DND-41 (cell line): ENCODE data around the gene KCNT1.

Experiments
- ATAC-seq: fragments of 200-7000 bp; cut with Tn5 transposase; 3 replicates; pipeline ENCODE4 v1.9.1; 2021; ENCODE audit warnings: low read depth; ENCODE audit not compliant: insufficient read depth
- DNase-seq: peaks from one replicate; pipeline ENCODE4 v3.0.0-alpha.2; 2020
- H2AFZ ChIP-seq: 2 replicates; pipeline ENCODE4 v1.6.0; 2012; ENCODE audit warnings: low read depth, low read length
- H3K27ac ChIP-seq: 2 replicates; pipeline ENCODE4 v1.5.1; 2012; ENCODE audit warnings: low read length, inconsistent platforms
- H3K27me3 ChIP-seq: fragments of 200-600 bp; sonication (generic); 2 replicates; pipeline ENCODE4 v1.6.0; 2012; ENCODE audit warnings: low read length, mild to moderate bottlenecking, inconsistent platforms; ENCODE audit not compliant: insufficient read depth, poor library complexity
- H3K36me3 ChIP-seq: 2 replicates; pipeline ENCODE4 v1.5.1; 2012; ENCODE audit warnings: low read length, inconsistent platforms; ENCODE audit not compliant: insufficient read depth
- H3K4me1 ChIP-seq: 2 replicates; pipeline ENCODE4 v1.5.1; 2012; ENCODE audit warnings: mild to moderate bottlenecking, low read length; ENCODE audit not compliant: insufficient read depth
- H3K4me2 ChIP-seq: 2 replicates; pipeline ENCODE4 v1.6.0; 2012; ENCODE audit warnings: mild to moderate bottlenecking, moderate library complexity, low read length, inconsistent platforms; ENCODE audit not compliant: insufficient read depth
- H3K4me3 ChIP-seq, 2 experiments: fragments of 200-600 bp in 1 of 2; shearing (Covaris generic) in 1 of 2; 2 replicates each; pipeline ENCODE4 v1.5.1; 2012 to 2016; ENCODE audit warnings: inconsistent platforms in 2 of 2, low read length in 2 of 2, mild to moderate bottlenecking in 2 of 2, low read depth in 1 of 2, moderate library complexity in 1 of 2
- H3K79me2 ChIP-seq: 2 replicates; pipeline ENCODE4 v1.6.0; 2012; ENCODE audit warnings: low read length, inconsistent platforms; ENCODE audit not compliant: insufficient read depth
- H3K9ac ChIP-seq: 2 replicates; pipeline ENCODE4 v1.6.0; 2012; ENCODE audit warnings: low read depth, mild to moderate bottlenecking, inconsistent platforms, low read length, moderate library complexity
- H3K9me3 ChIP-seq: 2 replicates; pipeline ENCODE4 v1.5.1; 2012; ENCODE audit warnings: low read length, moderate library complexity, mild to moderate bottlenecking, inconsistent platforms; ENCODE audit not compliant: insufficient read depth, severe bottlenecking
- H4K20me1 ChIP-seq: 2 replicates; pipeline ENCODE4 v1.6.0; 2012; ENCODE audit warnings: low read length; ENCODE audit not compliant: insufficient read depth
- EZH2 ChIP-seq: IDR thresholded peaks from 3 replicates; pipeline ENCODE4 v1.6.1; 2012; ENCODE audit warnings: borderline replicate concordance, low read depth, mild to moderate bottlenecking, moderate library complexity, low read length, inconsistent platforms; ENCODE audit not compliant: severe bottlenecking
- TF ChIP-seq, protein P1 (sequence below): IDR thresholded peaks from 2 replicates; pipeline ENCODE4 v1.5.1; 2012; ENCODE audit warnings: borderline replicate concordance, low read length, moderate library complexity, mild to moderate bottlenecking; ENCODE audit not compliant: poor library complexity, severe bottlenecking; ENCODE audit errors: extremely low read depth

Gene KCNT1

DNA sequence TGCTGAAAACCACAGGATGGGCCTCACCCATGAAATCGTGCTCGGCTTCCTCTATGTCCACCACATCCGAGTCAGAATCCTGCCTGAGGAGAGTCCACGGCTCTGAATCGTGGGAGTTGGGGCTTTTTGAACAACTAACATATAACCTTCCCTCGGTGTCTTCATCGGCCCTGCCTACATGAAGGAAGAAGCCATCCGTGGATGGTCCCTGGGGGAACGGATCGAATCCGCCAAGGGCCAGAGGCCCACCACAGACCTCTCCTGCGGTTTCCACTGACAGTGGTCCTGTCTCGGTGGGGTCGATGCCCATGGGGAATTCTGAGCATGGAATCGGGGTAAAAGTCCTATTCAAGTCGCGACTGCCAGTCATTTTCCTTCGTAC, 120.4 kb downstream of the KCNT1 start:
- H3K9me3 ChIP-seq, result no peaks in the 10 kb centered on the region
- DNase-seq (no peak), ATAC-seq (no peak)
- H3K9ac ChIP-seq, result no peak overlapping the region
- peaks cover 77% of the 10 kb centered on the region for H3K36me3 ChIP-seq
- no peak overlapping the region for H3K27ac ChIP-seq
- H3K4me3 ChIP-seq, result no peak overlapping the region
- TF ChIP-seq, protein P1, sequence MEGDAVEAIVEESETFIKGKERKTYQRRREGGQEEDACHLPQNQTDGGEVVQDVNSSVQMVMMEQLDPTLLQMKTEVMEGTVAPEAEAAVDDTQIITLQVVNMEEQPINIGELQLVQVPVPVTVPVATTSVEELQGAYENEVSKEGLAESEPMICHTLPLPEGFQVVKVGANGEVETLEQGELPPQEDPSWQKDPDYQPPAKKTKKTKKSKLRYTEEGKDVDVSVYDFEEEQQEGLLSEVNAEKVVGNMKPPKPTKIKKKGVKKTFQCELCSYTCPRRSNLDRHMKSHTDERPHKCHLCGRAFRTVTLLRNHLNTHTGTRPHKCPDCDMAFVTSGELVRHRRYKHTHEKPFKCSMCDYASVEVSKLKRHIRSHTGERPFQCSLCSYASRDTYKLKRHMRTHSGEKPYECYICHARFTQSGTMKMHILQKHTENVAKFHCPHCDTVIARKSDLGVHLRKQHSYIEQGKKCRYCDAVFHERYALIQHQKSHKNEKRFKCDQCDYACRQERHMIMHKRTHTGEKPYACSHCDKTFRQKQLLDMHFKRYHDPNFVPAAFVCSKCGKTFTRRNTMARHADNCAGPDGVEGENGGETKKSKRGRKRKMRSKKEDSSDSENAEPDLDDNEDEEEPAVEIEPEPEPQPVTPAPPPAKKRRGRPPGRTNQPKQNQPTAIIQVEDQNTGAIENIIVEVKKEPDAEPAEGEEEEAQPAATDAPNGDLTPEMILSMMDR, result no peak
- TF ChIP-seq EZH2, result no peak
- H3K4me2 ChIP-seq, result no peak overlapping the region
- no peaks in the 10 kb centered on the region for H3K4me1 ChIP-seq
- no peaks in the 10 kb centered on the region for H3K27me3 ChIP-seq
- H4K20me1 ChIP-seq, result peaks cover 13% of the 10 kb centered on the region
- no peaks in the 10 kb centered on the region for H3K79me2 ChIP-seq
- H2AFZ ChIP-seq, result no peak overlapping the region

DNA sequence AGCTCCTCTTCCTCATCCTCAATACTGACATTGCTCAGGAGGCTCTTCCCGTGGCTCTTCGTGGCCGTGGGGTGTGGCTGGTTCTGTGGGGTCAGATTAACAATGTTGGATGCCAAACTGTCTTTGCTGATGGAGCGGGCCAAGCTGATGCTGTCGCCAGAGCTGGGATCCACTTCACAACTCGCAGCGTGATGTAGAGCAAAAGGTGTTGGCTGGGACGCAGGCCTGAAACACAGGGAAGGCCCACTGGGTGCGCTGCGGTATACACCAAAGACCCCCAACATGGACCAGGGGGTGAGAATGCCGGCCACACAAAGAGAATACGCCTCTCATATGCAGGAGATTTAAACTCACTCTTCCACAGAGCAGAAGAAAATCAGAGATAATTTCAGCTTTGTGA, 121.1 kb downstream of the KCNT1 start:
- Histone ChIP-seq H3K36me3 (peaks cover 75% of the 10 kb centered on the region), H4K20me1 (peaks cover 17% of the 10 kb centered on the region), H3K27me3 (no peaks in the 10 kb centered on the region), H2AFZ (no peak overlapping the region), H3K27ac (no peak overlapping the region), H3K4me1 (no peaks in the 10 kb centered on the region), H3K79me2 (0 out of 2 replicates have a peak, but pooled peaks cover 3% of the 10 kb centered on the region), H3K9ac (no peak overlapping the region), H3K9me3 (no peaks in the 10 kb centered on the region), H3K4me2 (no peak overlapping the region), H3K4me3 (no peak overlapping the region)
- ATAC-seq (no peak), DNase-seq (no peak)
- TF ChIP-seq EZH2, result no peak
- TF ChIP-seq, protein P1, result no peak

DNA sequence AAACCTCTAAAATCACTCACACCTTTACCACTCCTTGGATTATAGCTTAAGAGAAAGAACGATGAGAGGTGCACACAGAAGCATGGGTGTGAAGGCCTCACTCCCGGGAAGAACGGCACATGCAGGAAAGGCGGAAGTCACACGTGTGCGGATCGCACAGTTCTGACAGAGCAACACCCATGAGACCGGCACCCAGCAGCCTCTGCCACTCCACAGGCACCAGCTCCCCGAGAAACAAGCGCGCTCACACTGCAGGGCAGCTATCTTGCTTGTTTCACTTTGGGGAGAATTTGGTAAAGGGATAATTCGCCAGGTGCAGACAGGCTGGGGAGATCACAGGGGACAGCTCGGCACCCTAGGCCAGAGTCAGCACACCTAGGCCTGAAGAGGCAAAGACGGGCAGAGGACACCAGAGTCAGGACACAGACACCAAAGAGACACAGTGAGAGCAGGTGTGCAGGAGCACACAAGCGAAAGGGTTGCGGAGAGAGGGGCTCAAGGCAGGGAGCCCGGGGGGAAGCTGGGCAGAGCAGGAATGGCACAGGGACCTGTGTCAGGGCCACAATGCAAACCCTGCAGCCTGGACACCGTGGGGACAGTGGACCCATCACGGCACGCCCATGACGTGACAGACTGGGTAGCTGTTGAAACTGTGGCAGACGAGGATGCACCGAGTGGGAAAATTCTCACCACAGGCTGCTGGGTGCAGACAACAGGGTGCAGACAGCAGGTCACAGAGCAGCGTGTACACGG, 123.6 kb downstream of the KCNT1 start:
- H3K79me2 ChIP-seq, result peaks cover 18% of the 10 kb centered on the region
- peaks cover 57% of the 10 kb centered on the region for H3K36me3 ChIP-seq
- H3K9me3 ChIP-seq, result no peaks in the 10 kb centered on the region

More for the DNA sequence above, 123.6 kb downstream of the KCNT1 start:
- no peak overlapping the region for H3K4me3 ChIP-seq
- no peaks in the 10 kb centered on the region for H3K4me1 ChIP-seq
- H3K4me2 ChIP-seq, result no peak overlapping the region
- no peaks in the 10 kb centered on the region for H3K27me3 ChIP-seq
- H2AFZ ChIP-seq, result no peak overlapping the region
- ATAC-seq (no peak), DNase-seq (no peak)
- H3K9ac ChIP-seq, result no peak overlapping the region
- TF ChIP-seq, protein P1, result no peak
- no peak for TF ChIP-seq EZH2
- no peak overlapping the region for H3K27ac ChIP-seq
- H4K20me1 ChIP-seq, result peaks cover 17% of the 10 kb centered on the region
